HEK293 (cell line): ENCODE measurements around the gene HERC5.

Experiments used
- CTCF ChIP-seq: fragments of 450-650 bp; formaldehyde crosslinking; IDR thresholded peaks from 2 replicates; pipeline ENCODE4 v1.5.1; 2016; ENCODE audit warnings: missing biosample characterization, missing genetic modification characterization
- YY1 ChIP-seq: fragments of 450-650 bp; formaldehyde crosslinking; IDR thresholded peaks from 2 replicates; pipeline ENCODE4 v1.5.1; 2018; ENCODE audit warnings: missing biosample characterization, missing genetic modification characterization
- ZNF221 ChIP-seq: fragments of 450-650 bp; formaldehyde crosslinking; IDR thresholded peaks from 2 replicates; pipeline ENCODE4 v1.5.1; 2017; ENCODE audit warnings: missing biosample characterization, missing genetic modification characterization, borderline replicate concordance
- ZNF24 ChIP-seq: fragments of 450-650 bp; formaldehyde crosslinking; IDR thresholded peaks from 2 replicates; pipeline ENCODE4 v1.5.1; 2016; ENCODE audit warnings: missing biosample characterization, missing genetic modification characterization
- ZNF366 ChIP-seq: fragments of 450-650 bp; formaldehyde crosslinking; conservative IDR thresholded peaks from 2 replicates; pipeline ENCODE4 v1.5.1; 2016; ENCODE audit warnings: missing biosample characterization, missing genetic modification characterization
- ZNF394 ChIP-seq: fragments of 450-650 bp; formaldehyde crosslinking; IDR thresholded peaks from 2 replicates; pipeline ENCODE4 v1.5.1; 2016; ENCODE audit warnings: missing biosample characterization, missing genetic modification characterization, mild to moderate bottlenecking, moderate library complexity, borderline replicate concordance

DNA sequence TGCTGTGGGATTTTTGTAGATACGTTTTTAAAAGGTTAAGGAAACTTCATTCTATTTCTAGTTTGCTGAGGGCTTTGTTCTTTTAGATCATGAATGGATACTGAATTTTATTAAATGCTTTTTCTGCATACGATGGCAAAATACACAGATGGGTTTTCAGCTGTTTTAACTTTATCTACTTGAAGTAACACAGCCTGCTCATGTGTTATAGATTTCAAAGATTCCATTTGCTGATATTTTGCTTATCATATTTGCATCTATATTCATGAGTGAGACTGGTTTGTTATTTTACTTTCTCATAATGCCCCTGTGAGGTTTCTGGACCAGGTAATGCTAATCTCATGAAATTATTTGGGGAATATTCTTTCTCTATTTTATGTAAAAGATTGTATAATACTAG is 34.5 kb upstream of the HERC5 start:
- no peak for TF ChIP-seq YY1
- TF ChIP-seq ZNF221 = no peak
- no peak for TF ChIP-seq ZNF366 (tag by site-specific recombination)
- TF ChIP-seq CTCF = no peak
- no peak for TF ChIP-seq ZNF24 (tag by site-specific recombination)
- no peak for TF ChIP-seq ZNF394 (tag by site-specific recombination)
